ENCODE data around the gene DAPK2. TPM values are rescaled to one million over a fixed set of nuclear protein-coding genes. Genes with fewer than 3 reads are reported as not detected.
A peak's percentile ranks its signal among the peaks of the same experiment; 100 is the strongest.

DAPK2 gene
- total and polyA plus RNA-seq, 2 donors (not counting 1 experiment from before 2014, with no cell fraction given) = 8.3 to 31.9 TPM

DNA sequence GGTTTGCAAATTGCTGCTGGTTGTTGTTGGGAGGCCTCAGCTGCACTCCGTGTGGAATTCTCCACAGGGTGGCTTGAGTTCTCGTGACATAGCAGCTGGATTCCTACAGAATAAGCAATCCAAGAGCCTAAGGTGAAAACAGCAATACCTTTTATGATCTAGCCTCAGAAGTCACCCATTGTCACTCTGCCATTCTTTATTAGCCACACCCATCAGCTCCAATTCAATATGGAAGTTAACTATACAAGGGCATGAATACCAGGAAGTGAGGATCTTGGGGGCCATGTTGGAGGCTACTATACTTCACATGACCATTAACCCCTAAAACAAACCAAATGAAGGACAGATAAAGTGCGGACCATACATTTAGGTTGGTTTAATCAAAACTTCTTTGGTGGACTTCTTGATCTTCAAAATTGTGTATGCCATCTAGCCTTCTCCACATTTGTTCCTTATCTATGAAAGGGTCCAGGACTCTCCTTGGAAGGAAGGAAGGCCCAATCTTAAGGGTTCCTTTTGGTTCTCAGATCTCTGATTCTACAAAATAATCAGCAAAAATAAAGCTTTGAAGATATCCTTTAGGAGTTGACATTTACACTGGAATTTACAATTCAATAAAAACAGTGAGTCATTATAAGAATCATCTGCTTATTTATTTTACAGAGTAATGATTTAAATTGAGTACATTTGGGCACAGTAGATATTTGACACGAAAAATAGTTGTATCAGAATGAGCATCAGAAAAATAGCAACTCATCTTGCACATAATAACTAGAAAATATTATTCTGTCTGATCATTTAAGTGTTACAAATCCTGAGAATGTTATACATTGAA, 25.9 kb upstream of the DAPK2 start:
- peaks cover 24 to 27% of the 10 kb centered on the region in 2 donors for H3K4me1 ChIP-seq (ENCODE audit: control insufficient read depth in 2 of 2, insufficient read depth in 2 of 2, low read length in 2 of 2)
- peak overlapping the region in 1 of 2 donors; percentile 28 for H3K27ac ChIP-seq (ENCODE audit: low read length in 2 of 2)
- no peaks in the 10 kb centered on the region for H3K27me3 ChIP-seq (replicated peaks in 1 of 4; ENCODE audit: control extremely low read depth in 1 of 4, control insufficient read depth in 3 of 4, insufficient read depth in 4 of 4, low read length in 3 of 4)
- no peaks in the 10 kb centered on the region for H3K9me3 Mint-ChIP-seq (ENCODE audit: insufficient read depth)
- peaks cover 8 to 46% of the 10 kb centered on the region in 2 experiments for H3K36me3 ChIP-seq (replicated peaks in 1 of 2; ENCODE audit: control extremely low read depth in 1 of 2, control insufficient read depth in 1 of 2, extremely low read depth in 1 of 2, insufficient read depth in 2 of 2, low read length in 1 of 2)
- H3K4me2 ChIP-seq (replicated peaks; ENCODE audit: low read depth, low read length, poor library complexity, severe bottlenecking) = no peak overlapping the region
- no peak for DNase-seq
- no peak for ATAC-seq (ENCODE audit: low read depth)
- no peaks in the 10 kb centered on the region for H3K9me3 ChIP-seq (ENCODE audit: control extremely low read depth in 1 of 3, control insufficient read depth in 2 of 3, insufficient read depth in 1 of 3, low read length in 2 of 3)
- intact Hi-C loops (cut with micrococcal nuclease) = no loop called here
- no peak for TF ChIP-seq EZH2 (IDR thresholded peaks at IDR 0.05; ENCODE audit: borderline replicate concordance, insufficient read depth, low read depth, low read length, poor library complexity, severe bottlenecking)
- TF ChIP-seq, protein P1, sequence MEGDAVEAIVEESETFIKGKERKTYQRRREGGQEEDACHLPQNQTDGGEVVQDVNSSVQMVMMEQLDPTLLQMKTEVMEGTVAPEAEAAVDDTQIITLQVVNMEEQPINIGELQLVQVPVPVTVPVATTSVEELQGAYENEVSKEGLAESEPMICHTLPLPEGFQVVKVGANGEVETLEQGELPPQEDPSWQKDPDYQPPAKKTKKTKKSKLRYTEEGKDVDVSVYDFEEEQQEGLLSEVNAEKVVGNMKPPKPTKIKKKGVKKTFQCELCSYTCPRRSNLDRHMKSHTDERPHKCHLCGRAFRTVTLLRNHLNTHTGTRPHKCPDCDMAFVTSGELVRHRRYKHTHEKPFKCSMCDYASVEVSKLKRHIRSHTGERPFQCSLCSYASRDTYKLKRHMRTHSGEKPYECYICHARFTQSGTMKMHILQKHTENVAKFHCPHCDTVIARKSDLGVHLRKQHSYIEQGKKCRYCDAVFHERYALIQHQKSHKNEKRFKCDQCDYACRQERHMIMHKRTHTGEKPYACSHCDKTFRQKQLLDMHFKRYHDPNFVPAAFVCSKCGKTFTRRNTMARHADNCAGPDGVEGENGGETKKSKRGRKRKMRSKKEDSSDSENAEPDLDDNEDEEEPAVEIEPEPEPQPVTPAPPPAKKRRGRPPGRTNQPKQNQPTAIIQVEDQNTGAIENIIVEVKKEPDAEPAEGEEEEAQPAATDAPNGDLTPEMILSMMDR (IDR thresholded peaks at IDR 0.05) = no peak
- no peak overlapping the region for H3K27ac Mint-ChIP-seq
- H2AFZ ChIP-seq (ENCODE audit: insufficient read depth, low read depth, low read length, poor library complexity, severe bottlenecking) = no peak overlapping the region
- H3K79me2 ChIP-seq (ENCODE audit: control insufficient read depth, insufficient read depth, low read length) = peaks cover 2% of the 10 kb centered on the region
- peaks cover 34% of the 10 kb centered on the region for H3K4me1 Mint-ChIP-seq
- CTCF ChIA-PET = interaction anchor here (0.9 to 10.6 kb wide), 5 partner anchors 17 to 363 kb away, joined by 3 to 307 read pairs (median 4); partner anchors contain the start of gene SNX1
- H4K20me1 ChIP-seq (ENCODE audit: control insufficient read depth, insufficient read depth, low read length, poor library complexity, severe bottlenecking) = peaks cover 2% of the 10 kb centered on the region
- H3K4me3 Mint-ChIP-seq = no peak overlapping the region
- H3K27me3 Mint-ChIP-seq = no peaks in the 10 kb centered on the region
- WGBS (ENCODE audit: insufficient coverage) = 100% methylated on average over 2 of the region's 4 CpGs
- H3K4me3 ChIP-seq (ENCODE audit: control extremely low read depth in 1 of 5, extremely low read depth in 1 of 5, insufficient read depth in 1 of 5, low read depth in 2 of 5, low read length in 4 of 5) = no peak overlapping the region
- POLR2A ChIA-PET = no interaction called here
- no peak overlapping the region for H3K9ac ChIP-seq (ENCODE audit: low read length)

Data from B cell (primary cell).